Measurements from ENCODE around the gene REG1A.

GRCh38 chr2:79097843-79098242, 22.4 kb upstream of the REG1A start:
- no peak for TF ChIP-seq CTCF (optimal IDR thresholded peaks at IDR 0.05 in 1 of 3, IDR thresholded peaks at IDR 0.05 in 1 of 3, conservative IDR thresholded peaks at IDR 0.05 in 1 of 3; ENCODE audit: extremely low read depth in 1 of 3, insufficient read depth in 2 of 3, low read length in 3 of 3)
- no peak for TF ChIP-seq EZH2 (IDR thresholded peaks at IDR 0.05; ENCODE audit: low read length)
